Neural cell (in vitro differentiated cells): ENCODE results near the gene STX5. TPM values are rescaled to one million over a fixed set of nuclear protein-coding genes. Genes with fewer than 3 reads are reported as not detected.
"Not testable (repeated sequence)": the region's sequence is repeated elsewhere in the genome, so short reads cannot be mapped to it uniquely, and the experiment has no call there.

ENCODE experiments used
- H2AFZ ChIP-seq: fragments of 200-600, 300-800 bp; sonication (generic), shearing (Covaris generic); 2 replicates; pipeline ENCODE4 v1.6.0; 2014; ENCODE audit warnings: low read depth, mild to moderate bottlenecking, antibody characterized with exemption, low read length, moderate library complexity
- H3F3A ChIP-seq: fragments of 200-600 bp; shearing (Covaris generic); 2 replicates; pipeline ENCODE4 v1.6.1; 2016; ENCODE audit warnings: mild to moderate bottlenecking, moderate library complexity, mixed read lengths, antibody characterized with exemption, low read length; ENCODE audit not compliant: insufficient read depth, poor library complexity, severe bottlenecking
- H3K27ac ChIP-seq: fragments of 200-600, 300-800 bp; sonication (generic), shearing (Covaris generic); 2 replicates; pipeline ENCODE4 v1.5.1; 2014; ENCODE audit warnings: mild to moderate bottlenecking, low read length, moderate library complexity
- H3K27me3 ChIP-seq: fragments of 300-800, 200-600 bp; sonication (generic), shearing (Covaris generic); 2 replicates; pipeline ENCODE4 v1.6.0; 2014; ENCODE audit warnings: mild to moderate bottlenecking, low read depth, low read length, moderate library complexity; ENCODE audit not compliant: insufficient read depth
- H3K36me3 ChIP-seq: fragments of 300-800, 200-600 bp; sonication (generic), shearing (Covaris generic); 2 replicates; pipeline ENCODE4 v1.5.1; 2014; ENCODE audit warnings: mild to moderate bottlenecking, antibody characterized with exemption, low read length, moderate library complexity; ENCODE audit not compliant: insufficient read depth
- H3K4me2 ChIP-seq: fragments of 300-800, 200-600 bp; sonication (generic), shearing (Covaris generic); 2 replicates; pipeline ENCODE4 v1.6.0; 2014; ENCODE audit warnings: mild to moderate bottlenecking, low read length
- H3K4me3 ChIP-seq: fragments of 300-800, 200-600 bp; sonication (generic), shearing (Covaris generic); 2 replicates; pipeline ENCODE4 v1.5.1; 2014; ENCODE audit warnings: mild to moderate bottlenecking, low read length, moderate library complexity
- H3K79me2 ChIP-seq: fragments of 200-600 bp; shearing (Covaris generic); replicated peaks from 2 replicates; pipeline ENCODE4 v1.6.0; 2014; ENCODE audit warnings: mild to moderate bottlenecking, low read length, moderate library complexity; ENCODE audit not compliant: insufficient read depth
- H3K9ac ChIP-seq: fragments of 300-800, 200-600 bp; sonication (generic), shearing (Covaris generic); 2 replicates; pipeline ENCODE4 v1.6.1; 2016; ENCODE audit warnings: mild to moderate bottlenecking, low read length, mixed read lengths
- H3K9me2 ChIP-seq: fragments of 200-600 bp; shearing (Covaris generic); 2 replicates; pipeline ENCODE4 v1.6.1; 2016; ENCODE audit warnings: mild to moderate bottlenecking, low read length, mixed read lengths; ENCODE audit not compliant: insufficient read depth
- H3K9me3 ChIP-seq: fragments of 200-600, 300-800 bp; sonication (generic), shearing (Covaris generic); 2 replicates; pipeline ENCODE4 v1.6.1; 2016; ENCODE audit warnings: mild to moderate bottlenecking, mixed run types, low read length, moderate library complexity, mixed read lengths
- H4K20me1 ChIP-seq: fragments of 200-600 bp; shearing (Covaris generic); 2 replicates; pipeline ENCODE4 v1.6.1; 2016; ENCODE audit warnings: mild to moderate bottlenecking, mixed run types; ENCODE audit not compliant: insufficient read depth
- CTCF ChIP-seq: fragments of 450-650 bp; IDR thresholded peaks from 2 replicates; pipeline ENCODE4 v1.5.1; 2014; ENCODE audit warnings: antibody characterized with exemption, mild to moderate bottlenecking, moderate library complexity; ENCODE audit not compliant: poor library complexity, severe bottlenecking
- EP300 ChIP-seq: fragments of 450-650 bp; conservative IDR thresholded peaks from 2 replicates; pipeline ENCODE4 v1.6.1; 2014; ENCODE audit warnings: antibody characterized with exemption, mild to moderate bottlenecking, moderate library complexity; ENCODE audit not compliant: poor library complexity, severe bottlenecking
- EZH2 ChIP-seq: fragments of 200-600, 300-800 bp; shearing (Covaris generic), sonication (generic); IDR thresholded peaks from 2 replicates; pipeline ENCODE4 v1.6.1; 2014; ENCODE audit warnings: antibody characterized with exemption, low read length, borderline replicate concordance, mild to moderate bottlenecking; ENCODE audit not compliant: insufficient read depth, poor library complexity, severe bottlenecking
- MXI1 ChIP-seq: fragments of 450-650 bp; conservative IDR thresholded peaks from 2 replicates; pipeline ENCODE4 v1.6.1; 2014; ENCODE audit warnings: antibody characterized with exemption, mild to moderate bottlenecking; ENCODE audit not compliant: poor library complexity, severe bottlenecking
- POLR2AphosphoS5 ChIP-seq: IDR thresholded peaks from 2 replicates; pipeline ENCODE4 v1.6.1; 2012
- RAD21 ChIP-seq: fragments of 450-650 bp; conservative IDR thresholded peaks from 2 replicates; pipeline ENCODE4 v1.6.1; 2014; ENCODE audit warnings: antibody characterized with exemption, mild to moderate bottlenecking, moderate library complexity
- REST ChIP-seq: IDR thresholded peaks from 2 replicates; pipeline ENCODE4 v1.6.1; 2012; ENCODE audit warnings: borderline replicate concordance
- SMC3 ChIP-seq: fragments of 450-650 bp; conservative IDR thresholded peaks from 2 replicates; pipeline ENCODE4 v1.6.1; 2014; ENCODE audit warnings: antibody characterized with exemption, mild to moderate bottlenecking, moderate library complexity; ENCODE audit not compliant: poor library complexity
- TAF1 ChIP-seq: IDR thresholded peaks from 2 replicates; pipeline ENCODE4 v1.6.1; 2012; ENCODE audit warnings: low read depth
- polyA plus RNA-seq: library from polyadenylated mRNA; depleted of rRNA; stranded (reverse); fragments of >200 nt; gene quantifications from 2 replicates; pipeline ENCODE4 v1.2.3, GENCODE V29; 2014

STX5 gene
- polyA plus RNA-seq, 1 donor from 2014 or later = 28.5 TPM

- not testable (repeated sequence) for H3K27me3 ChIP-seq, H3K4me3 ChIP-seq, H2AFZ ChIP-seq, H3K4me2 ChIP-seq, H3K9ac ChIP-seq, H3K36me3 ChIP-seq, H3K9me2 ChIP-seq, H3F3A ChIP-seq, H3K9me3 ChIP-seq, H3K27ac ChIP-seq, H4K20me1 ChIP-seq
- peaks cover 31% of the 10 kb centered on the region for H3K79me2 ChIP-seq
Measured at GRCh38 chr11:62859281-62859703, 27.4 kb upstream of the STX5 start.

- Histone ChIP-seq H3K9me2 (no peaks in the 10 kb centered on the region), H3K27me3 (no peaks in the 10 kb centered on the region), H3K4me3 (no peak overlapping the region), H4K20me1 (no peaks in the 10 kb centered on the region), H3K27ac (no peak overlapping the region), H3K4me2 (no peak overlapping the region), H3F3A (peaks cover 4% of the 10 kb centered on the region), H3K36me3 (peaks cover 10% of the 10 kb centered on the region), H3K9me3 (no peaks in the 10 kb centered on the region), H2AFZ (no peak overlapping the region), H3K9ac (no peak overlapping the region), H3K79me2 (peaks cover 40% of the 10 kb centered on the region)
- TF ChIP-seq RAD21 (no peak), EP300 (no peak), MXI1 (no peak), CTCF (no peak), REST (no peak), POLR2AphosphoS5 (no peak), TAF1 (no peak), EZH2 (no peak), SMC3 (no peak)
Measured at GRCh38 chr11:62858201-62858600, 26.4 kb upstream of the STX5 start.

GRCh38 chr11:62857541-62857982, 25.7 kb upstream of the STX5 start:
- H3K4me3 ChIP-seq = no peak overlapping the region
- H3K9me3 ChIP-seq = no peaks in the 10 kb centered on the region
- peaks cover 10% of the 10 kb centered on the region for H3F3A ChIP-seq
- no peak overlapping the region for H2AFZ ChIP-seq
- peaks cover 44% of the 10 kb centered on the region for H3K79me2 ChIP-seq
- H3K4me2 ChIP-seq = no peak overlapping the region
- H3K36me3 ChIP-seq = peaks cover 16% of the 10 kb centered on the region
- H3K27ac ChIP-seq = no peak overlapping the region
- H3K27me3 ChIP-seq = no peaks in the 10 kb centered on the region
- no peak overlapping the region for H3K9ac ChIP-seq
- H4K20me1 ChIP-seq = no peaks in the 10 kb centered on the region
- H3K9me2 ChIP-seq = no peaks in the 10 kb centered on the region
- TF ChIP-seq TAF1 (no peak), RAD21 (no peak), SMC3 (no peak), MXI1 (no peak), EZH2 (no peak), CTCF (no peak), REST (no peak), EP300 (no peak), POLR2AphosphoS5 (no peak)
